IMR-90 (cell line): ENCODE data around the gene DGKD. TPM values are rescaled to one million over a fixed set of nuclear protein-coding genes. Genes with fewer than 3 reads are reported as not detected.

Source experiments
- ATAC-seq: fragments of 200-7000 bp; cut with Tn5 transposase; 2 replicates; pipeline ENCODE4 v1.9.1; 2020; ENCODE audit warnings: low read depth, mild to moderate bottlenecking, moderate library complexity
- BruUV-seq: library from RNA; stranded (reverse); fragments of 400-500 nt; replicated peaks from 2 replicates; lab custom pipeline; 2021; lab: Mats Ljungman, UMichigan
- CTCF ChIA-PET: fragments of 300-600 bp; formaldehyde crosslinking; extraction: SDS; loops from one replicate; lab custom pipeline; 2021; ENCODE audit warnings: antibody characterized with exemption; lab: Yijun Ruan, JAX
- POLR2A ChIA-PET: fragments of 300-600 bp; sonication (Branson Sonifier 250); formaldehyde crosslinking; loops from one replicate; lab custom pipeline; 2022; ENCODE audit warnings: antibody characterized with exemption; ENCODE audit not compliant: unreplicated experiment; lab: Charles Lee
- DNase-seq: peaks from one replicate; pipeline ENCODE4 v3.0.0; 2013
- H2AFZ ChIP-seq: replicated peaks from 2 replicates; pipeline ENCODE3; 2013; ENCODE audit warnings: low read length, mild to moderate bottlenecking; ENCODE audit not compliant: poor library complexity
- H2AK5ac ChIP-seq: 2 replicates; pipeline ENCODE4 v1.6.1; 2013; ENCODE audit warnings: low read depth, low read length, inconsistent platforms
- H2AK9ac ChIP-seq: replicated peaks from 2 replicates; pipeline ENCODE3; 2013; ENCODE audit warnings: mild to moderate bottlenecking, low read depth, low read length, moderate library complexity; ENCODE audit not compliant: poor library complexity
- H2BK120ac ChIP-seq: 2 replicates; pipeline ENCODE4 v1.6.1; 2013; ENCODE audit warnings: low read depth, low read length, inconsistent platforms
- H2BK15ac ChIP-seq: 3 replicates; pipeline ENCODE4 v1.6.1; 2013; ENCODE audit warnings: low read depth, low read length, inconsistent platforms
- H2BK20ac ChIP-seq: 2 replicates; pipeline ENCODE4 v1.6.1; 2013; ENCODE audit warnings: low read depth, mild to moderate bottlenecking, inconsistent platforms, low read length, moderate library complexity
- H2BK5ac ChIP-seq: 2 replicates; pipeline ENCODE4 v1.6.1; 2013; ENCODE audit warnings: mild to moderate bottlenecking, low read depth, low read length, inconsistent platforms; ENCODE audit not compliant: poor library complexity, severe bottlenecking
- H3K14ac ChIP-seq: replicated peaks from 2 replicates; pipeline ENCODE4 v1.6.1; 2013; ENCODE audit warnings: low read depth, low read length, inconsistent platforms
- H3K18ac ChIP-seq: 2 replicates; pipeline ENCODE4 v1.6.1; 2013; ENCODE audit warnings: low read depth, low read length, control low read depth
- H3K23ac ChIP-seq: 2 replicates; pipeline ENCODE4 v1.6.1; 2013; ENCODE audit warnings: low read depth, low read length, inconsistent platforms
- H3K27ac ChIP-seq: 2 replicates; pipeline ENCODE4 v1.5.1; 2013; ENCODE audit warnings: mild to moderate bottlenecking, control low read depth, low read length; ENCODE audit not compliant: insufficient read depth
- H3K27me3 ChIP-seq: 2 replicates; pipeline ENCODE4 v1.6.1; 2013; ENCODE audit warnings: low read length; ENCODE audit not compliant: control insufficient read depth, insufficient read depth
- H3K36me3 ChIP-seq: 2 replicates; pipeline ENCODE4 v1.6.1; 2013; ENCODE audit warnings: low read length, mixed read lengths; ENCODE audit not compliant: control insufficient read depth, insufficient read depth
- H3K4ac ChIP-seq: 2 replicates; pipeline ENCODE4 v1.6.1; 2013; ENCODE audit warnings: low read depth, low read length, inconsistent platforms
- H3K4me1 ChIP-seq: 2 replicates; pipeline ENCODE4 v1.6.1; 2013; ENCODE audit warnings: low read length, mixed read lengths; ENCODE audit not compliant: control insufficient read depth, insufficient read depth
- H3K4me2 ChIP-seq: 2 replicates; pipeline ENCODE4 v1.6.1; 2013; ENCODE audit warnings: low read depth, mild to moderate bottlenecking, control low read depth, low read length, moderate library complexity
- H3K4me3 ChIP-seq: 2 replicates; pipeline ENCODE4 v1.5.1; 2013; ENCODE audit warnings: low read depth, mild to moderate bottlenecking, control low read depth, low read length, moderate library complexity; ENCODE audit not compliant: insufficient read depth
- H3K56ac ChIP-seq: 2 replicates; pipeline ENCODE4 v1.6.1; 2013; ENCODE audit warnings: low read length, inconsistent platforms; ENCODE audit not compliant: insufficient read depth; ENCODE audit errors: extremely low read depth
- H3K79me1 ChIP-seq, 2 experiments: 2 replicates each; pipeline ENCODE4 v1.6.1; 2013; ENCODE audit warnings: low read length in 2 of 2, inconsistent platforms in 1 of 2, low read depth in 1 of 2
- H3K9ac ChIP-seq: 2 replicates; pipeline ENCODE4 v1.6.1; 2013; ENCODE audit warnings: low read depth, low read length, control low read depth
- H3K9me1 ChIP-seq: 2 replicates; pipeline ENCODE4 v1.6.1; 2013; ENCODE audit warnings: low read length, inconsistent platforms; ENCODE audit not compliant: insufficient read depth
- H3K9me3 ChIP-seq: 2 replicates; pipeline ENCODE4 v1.6.1; 2013; ENCODE audit warnings: low read length; ENCODE audit not compliant: control insufficient read depth, insufficient read depth
- H4K20me1 ChIP-seq: 2 replicates; pipeline ENCODE4 v1.6.1; 2013; ENCODE audit warnings: low read length, inconsistent platforms; ENCODE audit not compliant: insufficient read depth
- H4K5ac ChIP-seq: 2 replicates; pipeline ENCODE4 v1.6.1; 2013; ENCODE audit warnings: mild to moderate bottlenecking, low read depth, low read length, control low read depth
- H4K8ac ChIP-seq, 2 experiments: 2 replicates each; pipeline ENCODE4 v1.6.1; 2013; ENCODE audit warnings: low read depth in 2 of 2, low read length in 2 of 2, control low read depth in 1 of 2, inconsistent platforms in 1 of 2
- H4K91ac ChIP-seq: 2 replicates; pipeline ENCODE4 v1.6.1; 2013; ENCODE audit warnings: low read depth, low read length, inconsistent platforms; ENCODE audit not compliant: insufficient read depth
- BHLHE40 ChIP-seq: fragments of 150-350 bp; IDR thresholded peaks from 2 replicates; pipeline ENCODE4 v1.6.1; 2016; ENCODE audit warnings: mild to moderate bottlenecking, low read depth, low read length
- CEBPB ChIP-seq: IDR thresholded peaks from 2 replicates; pipeline ENCODE4 v1.6.1; 2012; ENCODE audit warnings: low read depth, low read length, improper control_type of control experiment
- CHD1 ChIP-seq: IDR thresholded peaks from 2 replicates; pipeline ENCODE4 v1.6.1; 2012; ENCODE audit warnings: low read depth, low read length, improper control_type of control experiment
- FOS ChIP-seq: fragments of 150-350 bp; IDR thresholded peaks from 2 replicates; pipeline ENCODE4 v1.6.1; 2016; ENCODE audit warnings: low read depth, low read length
- MAFK ChIP-seq: IDR thresholded peaks from 2 replicates; pipeline ENCODE4 v1.6.1; 2012; ENCODE audit warnings: low read depth, low read length, improper control_type of control experiment
- POLR2A ChIP-seq: IDR thresholded peaks from 2 replicates; pipeline ENCODE4 v1.6.1; 2012; ENCODE audit warnings: mild to moderate bottlenecking, low read depth, low read length
- RCOR1 ChIP-seq: IDR thresholded peaks from 2 replicates; pipeline ENCODE4 v1.6.1; 2012; ENCODE audit warnings: mild to moderate bottlenecking, low read length, improper control_type of control experiment; ENCODE audit not compliant: insufficient replicate concordance
- WGBS, 2 experiments: methylation state at CpG; one replicate each; pipeline versions ENCODE4 v1.1.5 to v1.1.7; 2013; ENCODE audit warnings: missing lambda C conversion rate in 2 of 2; ENCODE audit not compliant: insufficient read length in 1 of 2; ENCODE audit errors: extremely low coverage in 2 of 2; 5-methylcytosine and 5-hydroxymethylcytosine counted together
- dilution Hi-C: fragments of 300-500 bp; cut with HindIII; formaldehyde crosslinking; loops from one replicate; pipeline ENCODE4 v1.14.3; 2018; ENCODE audit warnings: low sequenced_read_pairs; ENCODE audit not compliant: unreplicated experiment
- in situ Hi-C: fragments of 300-500 bp; cut with MboI; formaldehyde crosslinking; loops from 3 replicates; pipeline ENCODE4 v1.14.3; 2019; ENCODE audit warnings: low sequenced_read_pairs, inconsistent platforms, mixed read lengths
- intact Hi-C: fragments of 100-400 bp; cut with micrococcal nuclease; formaldehyde crosslinking; loops from 2 replicates; pipeline ENCODE4 v1.10.0; 2022
- polyA plus RNA-seq, 3 experiments: library from polyadenylated mRNA; depleted of rRNA; stranded (reverse); fragments of >200 nt; gene quantifications; 2 replicates each; pipeline ENCODE4 v1.2.3, GENCODE V29; 2012; ENCODE audit warnings: low replicate concordance in 1 of 3
- total RNA-seq: library from RNA; depleted of rRNA; stranded (reverse); fragments of >200 nt; gene quantifications from 2 replicates; pipeline ENCODE4 v1.2.3, GENCODE V29; 2012

Gene DGKD
- total and polyA plus RNA-seq, 2 of the 4 experiments (the other 2 are of a cell fraction), result 6.5 to 10.1 TPM

DNA sequence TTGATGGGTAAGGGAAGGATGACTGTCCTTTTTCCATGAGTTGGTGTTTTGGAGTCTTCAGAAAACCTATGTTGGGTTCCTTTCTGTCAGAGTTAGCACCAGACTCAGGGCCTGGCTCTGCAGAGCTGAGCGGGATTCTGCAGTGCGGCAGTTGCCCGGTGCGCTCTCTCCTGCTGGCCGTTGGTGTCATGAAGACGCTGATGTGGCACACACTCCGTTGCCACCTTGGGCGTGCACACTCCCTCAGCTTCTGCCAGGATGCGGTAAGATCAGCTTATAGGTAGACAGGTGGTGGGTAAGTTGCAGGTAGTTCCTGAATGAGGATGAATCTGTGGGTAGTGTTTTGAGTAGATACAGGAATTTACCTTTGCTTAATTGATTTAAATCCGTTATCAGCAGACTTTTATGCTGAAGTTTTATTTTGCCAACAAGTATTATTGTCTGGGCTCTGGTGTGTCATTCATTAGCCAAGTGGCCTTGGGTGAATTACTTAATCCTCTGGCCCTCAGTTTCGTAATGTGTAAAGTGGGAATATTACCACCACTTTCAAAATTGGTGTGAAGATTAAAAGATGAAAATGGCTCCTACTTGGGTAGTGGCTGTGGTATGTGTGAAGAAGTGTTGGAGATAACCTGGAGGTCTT is 26.8 kb downstream of the DGKD start:
- no peak overlapping the region for H4K91ac ChIP-seq
- dilution Hi-C loops, result no loop called here
- ChIA-PET POLR2A (no interaction called here), CTCF (no interaction called here)
- no peak for ATAC-seq
- no peak overlapping the region for H4K5ac ChIP-seq
- H2BK120ac ChIP-seq, result no peak overlapping the region
- no peak overlapping the region for H3K14ac ChIP-seq
- no peak overlapping the region for H2BK15ac ChIP-seq
- no peak overlapping the region for H3K4me2 ChIP-seq
- no peak overlapping the region for H4K8ac ChIP-seq
- H2BK20ac ChIP-seq, result no peak overlapping the region
- intact Hi-C loops, result no loop called here
- H3K4me1 ChIP-seq, result peaks cover 4% of the 10 kb centered on the region; the same call in 1 of the 2 replicates
- H3K4me3 ChIP-seq, result no peak overlapping the region
- no TSS peak for BruUV-seq
- peaks cover 10% of the 10 kb centered on the region; the same call in 1 of the 2 replicates for H3K9me1 ChIP-seq
- DNase-seq, result no peak
- peaks cover 14 to 28% of the 10 kb centered on the region in 2 experiments for H3K79me1 ChIP-seq
- TF ChIP-seq CHD1, result no peak
- TF ChIP-seq RCOR1, result no peak
- no peak for TF ChIP-seq BHLHE40
- no peak for TF ChIP-seq CEBPB
- no peak for TF ChIP-seq MAFK
- TF ChIP-seq FOS, result no peak
- TF ChIP-seq POLR2A, result no peak
- H2AK5ac ChIP-seq, result no peak overlapping the region
- H3K9ac ChIP-seq, result no peak overlapping the region
- peaks cover 11% of the 10 kb centered on the region for H4K20me1 ChIP-seq
- H3K9me3 ChIP-seq, result no peaks in the 10 kb centered on the region
- H3K18ac ChIP-seq, result no peak overlapping the region
- 100% methylated on average over 2 of the region's 11 CpGs; no CpG with 5 or more reads in 1 of the 2 experiments for WGBS, 2 experiments
- H3K36me3 ChIP-seq, result no peaks in the 10 kb centered on the region
- no peak overlapping the region for H3K23ac ChIP-seq
- H2BK5ac ChIP-seq, result no peak overlapping the region
- H3K4ac ChIP-seq, result no peak overlapping the region
- H3K56ac ChIP-seq, result no peak overlapping the region
- in situ Hi-C loops, result no loop called here
- no peak overlapping the region for H2AFZ ChIP-seq
- H3K27ac ChIP-seq, result no peak overlapping the region
- H3K27me3 ChIP-seq, result no peaks in the 10 kb centered on the region
- no peak overlapping the region for H2AK9ac ChIP-seq
